Calu3 (cell line): ENCODE measurements around the gene MOB1B. TPM values are rescaled to one million over a fixed set of nuclear protein-coding genes. Genes with fewer than 3 reads are reported as not detected.

ENCODE experiments used
- BruUV-seq: library from RNA; stranded (reverse); fragments of 400-500 nt; replicated peaks from 2 replicates; lab custom pipeline; 2021; lab: Mats Ljungman, UMichigan
- CTCF ChIA-PET: fragments of 300-600 bp; sonication (Branson Sonifier 250); formaldehyde crosslinking; loops from one replicate; lab custom pipeline; 2022; ENCODE audit warnings: antibody characterized with exemption; lab: Charles Lee
- DNase-seq: peaks from one replicate; pipeline ENCODE4 v3.0.0; 2022
- H3K27ac Mint-ChIP-seq: one replicate; pipeline ENCODE4 v1.8.0; 2022; ENCODE audit warnings: mixed read lengths; ENCODE audit not compliant: unreplicated experiment
- H3K27me3 Mint-ChIP-seq: one replicate; pipeline ENCODE4 v1.8.0; 2022; ENCODE audit warnings: mixed read lengths; ENCODE audit not compliant: unreplicated experiment
- H3K36me3 Mint-ChIP-seq: one replicate; pipeline ENCODE4 v1.8.0; 2022; ENCODE audit warnings: mild to moderate bottlenecking, moderate library complexity, mixed read lengths; ENCODE audit not compliant: insufficient read depth, unreplicated experiment
- H3K4me1 Mint-ChIP-seq: one replicate; pipeline ENCODE4 v1.8.0; 2022; ENCODE audit warnings: mild to moderate bottlenecking, low read depth, mixed read lengths; ENCODE audit not compliant: unreplicated experiment
- H3K4me3 Mint-ChIP-seq: one replicate; pipeline ENCODE4 v1.8.0; 2022; ENCODE audit warnings: mild to moderate bottlenecking, low read depth, moderate library complexity, mixed read lengths; ENCODE audit not compliant: unreplicated experiment
- H3K9me3 Mint-ChIP-seq: one replicate; pipeline ENCODE4 v1.8.0; 2022; ENCODE audit warnings: low read depth, mixed read lengths; ENCODE audit not compliant: unreplicated experiment
- intact Hi-C: fragments of 100-400 bp; cut with micrococcal nuclease; formaldehyde crosslinking; loops from one replicate; pipeline ENCODE4 v1.10.0; 2022; ENCODE audit not compliant: unreplicated experiment
- total RNA-seq: library from RNA; stranded (reverse); gene quantifications from 2 replicates; pipeline ENCODE4 v1.2.3, GENCODE V29; 2022
- TF ChIP-seq, protein P1 (sequence below): fragments of 200-600 bp; IDR thresholded peaks from one replicate; pipeline ENCODE4 v1.8.0; 2022; ENCODE audit warnings: antibody characterized with exemption; ENCODE audit not compliant: unreplicated experiment

MOB1B gene
- total RNA-seq, 1 experiment from 2014 or later, result 13.3 TPM

DNA sequence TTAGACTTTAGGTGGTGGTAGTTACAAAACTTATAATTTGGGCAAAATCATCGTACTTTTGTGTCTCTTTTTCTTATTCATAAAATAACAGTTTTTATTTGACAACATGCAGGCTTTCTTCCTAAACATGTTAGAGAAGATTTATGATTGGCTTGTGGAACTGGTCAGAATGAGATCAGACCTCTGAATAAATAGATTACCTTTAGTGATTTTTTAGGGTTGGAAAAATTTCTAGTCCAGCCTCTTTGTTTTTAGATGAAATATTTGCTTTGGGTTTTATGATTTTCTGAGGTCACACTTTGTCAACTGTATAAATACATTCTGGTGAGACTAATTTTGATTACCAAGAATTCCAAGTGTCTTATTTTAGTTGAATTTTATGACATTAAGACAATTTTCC is 29.2 kb downstream of the MOB1B start:
- Mint-ChIP-seq H3K27ac (no peak overlapping the region), H3K4me3 (no peak overlapping the region), H3K9me3 (no peaks in the 10 kb centered on the region), H3K27me3 (no peaks in the 10 kb centered on the region), H3K36me3 (no peaks in the 10 kb centered on the region), H3K4me1 (no peaks in the 10 kb centered on the region)
- TF ChIP-seq, protein P1, sequence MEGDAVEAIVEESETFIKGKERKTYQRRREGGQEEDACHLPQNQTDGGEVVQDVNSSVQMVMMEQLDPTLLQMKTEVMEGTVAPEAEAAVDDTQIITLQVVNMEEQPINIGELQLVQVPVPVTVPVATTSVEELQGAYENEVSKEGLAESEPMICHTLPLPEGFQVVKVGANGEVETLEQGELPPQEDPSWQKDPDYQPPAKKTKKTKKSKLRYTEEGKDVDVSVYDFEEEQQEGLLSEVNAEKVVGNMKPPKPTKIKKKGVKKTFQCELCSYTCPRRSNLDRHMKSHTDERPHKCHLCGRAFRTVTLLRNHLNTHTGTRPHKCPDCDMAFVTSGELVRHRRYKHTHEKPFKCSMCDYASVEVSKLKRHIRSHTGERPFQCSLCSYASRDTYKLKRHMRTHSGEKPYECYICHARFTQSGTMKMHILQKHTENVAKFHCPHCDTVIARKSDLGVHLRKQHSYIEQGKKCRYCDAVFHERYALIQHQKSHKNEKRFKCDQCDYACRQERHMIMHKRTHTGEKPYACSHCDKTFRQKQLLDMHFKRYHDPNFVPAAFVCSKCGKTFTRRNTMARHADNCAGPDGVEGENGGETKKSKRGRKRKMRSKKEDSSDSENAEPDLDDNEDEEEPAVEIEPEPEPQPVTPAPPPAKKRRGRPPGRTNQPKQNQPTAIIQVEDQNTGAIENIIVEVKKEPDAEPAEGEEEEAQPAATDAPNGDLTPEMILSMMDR, result no peak
- intact Hi-C loops, result no loop called here
- no peak for DNase-seq
- CTCF ChIA-PET, result no interaction called here
- no TSS peak for BruUV-seq

DNA sequence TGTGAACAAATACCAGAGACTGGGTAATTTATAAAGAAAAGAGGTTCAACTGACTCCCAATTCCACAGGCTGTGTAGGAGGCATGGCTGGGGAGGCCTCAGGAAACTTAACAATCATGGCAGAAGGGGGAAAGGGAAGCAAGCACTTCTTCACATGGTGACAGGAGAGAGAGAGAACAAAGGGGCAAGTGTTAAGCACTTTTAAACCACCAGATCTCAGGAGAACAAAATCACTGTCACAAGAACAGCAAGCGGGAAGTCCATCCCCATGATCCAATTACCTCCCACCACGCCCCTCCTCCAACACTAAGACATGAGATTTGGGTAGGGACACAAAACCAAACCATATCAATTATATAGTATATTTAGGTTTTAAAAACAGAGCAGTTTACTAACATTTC is 30.8 kb downstream of the MOB1B start:
- TF ChIP-seq, protein P1, result no peak
- Mint-ChIP-seq H3K27me3 (no peaks in the 10 kb centered on the region), H3K4me1 (no peaks in the 10 kb centered on the region), H3K36me3 (no peaks in the 10 kb centered on the region), H3K27ac (no peak overlapping the region), H3K9me3 (no peaks in the 10 kb centered on the region), H3K4me3 (no peak overlapping the region)
- BruUV-seq, result no TSS peak
- no peak for DNase-seq
- intact Hi-C loops, result no loop called here
- CTCF ChIA-PET, result no interaction called here

DNA sequence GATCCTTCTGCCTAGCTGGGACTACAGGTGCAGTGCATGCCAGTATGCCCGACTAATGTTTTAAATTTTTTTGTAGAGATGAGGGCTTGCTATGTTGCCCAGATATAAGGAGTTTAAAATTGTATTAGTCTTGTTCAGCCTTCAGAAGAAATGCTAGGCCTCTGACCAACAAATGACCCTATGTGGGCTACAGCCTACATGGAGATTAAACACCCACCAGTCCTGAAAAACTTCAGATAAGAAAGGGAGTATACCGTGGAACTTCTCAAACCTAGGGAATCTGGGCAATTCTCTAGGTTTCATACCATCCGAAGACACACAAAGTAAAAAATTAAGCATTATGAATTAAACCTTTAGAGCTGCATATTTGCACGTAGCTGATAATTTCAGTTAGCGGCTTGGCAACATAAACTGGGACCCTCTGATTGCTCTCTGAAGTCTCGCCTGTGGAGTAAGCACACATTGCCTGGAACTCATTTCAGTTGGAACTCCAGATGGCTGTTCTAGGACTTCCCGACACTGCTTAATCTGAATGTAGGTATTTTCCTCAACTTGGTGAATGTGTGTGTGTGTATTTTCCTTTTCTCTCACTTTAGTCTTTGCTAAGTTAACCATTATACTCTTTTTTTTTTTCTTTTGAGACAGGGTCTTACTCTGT is 33.0 kb downstream of the MOB1B start:
- Mint-ChIP-seq H3K4me1 (no peaks in the 10 kb centered on the region), H3K9me3 (peaks cover 2% of the 10 kb centered on the region), H3K36me3 (no peaks in the 10 kb centered on the region), H3K27me3 (no peaks in the 10 kb centered on the region), H3K4me3 (no peak overlapping the region), H3K27ac (no peak overlapping the region)
- intact Hi-C loops, result no loop called here
- no TSS peak for BruUV-seq
- CTCF ChIA-PET, result interaction anchor here (0.7 kb wide), 1 partner anchor 551 kb away, joined by 3 read pairs; no protein-coding TSS in a partner anchor
- TF ChIP-seq, protein P1, result no peak
- no peak for DNase-seq

DNA sequence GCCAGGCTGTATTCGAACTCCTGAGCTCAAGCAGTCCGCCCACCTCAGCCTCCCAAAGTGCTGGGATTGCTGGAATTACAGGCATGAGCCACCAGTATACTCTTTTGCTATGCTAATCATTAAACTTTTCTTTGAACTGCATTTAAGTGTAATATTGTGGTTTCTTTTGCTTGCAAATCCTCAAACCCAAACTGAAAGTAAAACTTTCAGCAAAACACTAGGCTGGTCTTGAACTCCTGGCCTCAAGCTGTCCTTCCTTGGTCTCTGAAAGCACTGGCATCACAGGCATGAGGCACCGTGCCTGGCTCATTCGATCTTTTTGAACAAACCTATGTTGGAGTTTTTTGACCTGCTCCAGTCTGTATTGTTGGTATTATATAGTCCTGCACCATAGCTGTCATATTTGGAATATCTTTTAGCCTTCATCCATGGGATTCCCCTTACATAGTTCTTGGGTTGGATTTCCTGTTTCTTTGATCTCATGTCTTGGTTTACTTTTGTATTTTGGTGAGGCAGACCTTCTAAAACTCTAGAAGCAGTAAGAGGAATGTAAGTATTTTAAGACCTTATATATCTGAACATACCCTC is 34.1 kb downstream of the MOB1B start:
- H3K36me3 Mint-ChIP-seq, result no peaks in the 10 kb centered on the region
- no TSS peak for BruUV-seq
- H3K9me3 Mint-ChIP-seq, result peaks cover 2% of the 10 kb centered on the region
- no peaks in the 10 kb centered on the region for H3K4me1 Mint-ChIP-seq
- CTCF ChIA-PET, result no interaction called here
- no peaks in the 10 kb centered on the region for H3K27me3 Mint-ChIP-seq
- H3K27ac Mint-ChIP-seq, result no peak overlapping the region
- TF ChIP-seq, protein P1, result no peak
- intact Hi-C loops, result no loop called here
- DNase-seq, result no peak
- H3K4me3 Mint-ChIP-seq, result no peak overlapping the region
